H54 (cell line): ENCODE measurements around the gene ADGRL1.
"Not testable (repeated sequence)": the region's sequence is repeated elsewhere in the genome, so short reads cannot be mapped to it uniquely, and the experiment has no call there.

Source experiments
- DNase-seq: peaks from one replicate; pipeline ENCODE4 v3.0.0; 2011; ENCODE audit warnings: low spot score, mixed read lengths; ENCODE audit not compliant: insufficient read length
- FAIRE-seq: peaks from 3 replicates; lab custom pipeline; 2011; peaks lifted over from hg19 to GRCh38; lab: Jason Lieb, UNC
- POLR2A ChIP-seq: IDR thresholded peaks from 2 replicates; pipeline ENCODE4 v1.6.1; 2011; ENCODE audit warnings: low read depth, mild to moderate bottlenecking, low read length

ADGRL1 gene

GRCh38 chr19:14205452-14206287 is at the start of gene ADGRL1:
Gene ADGRL1 (minus strand): TSS chr19:14206169. CDS start chr19:14183602, 22,567 bp downstream.
- not testable (repeated sequence) for FAIRE-seq, DNase-seq

GRCh38 chr19:14255316-14255715 is 49.3 kb upstream of the ADGRL1 start:
- not testable (repeated sequence) for DNase-seq, FAIRE-seq

- not testable (repeated sequence) for FAIRE-seq, DNase-seq
These were observed 48.0 kb upstream of the ADGRL1 start for GRCh38 chr19:14253822-14254599.

GRCh38 chr19:14252136-14252535 is 46.2 kb upstream of the ADGRL1 start:
- FAIRE-seq, result not testable (repeated sequence)

DNA sequence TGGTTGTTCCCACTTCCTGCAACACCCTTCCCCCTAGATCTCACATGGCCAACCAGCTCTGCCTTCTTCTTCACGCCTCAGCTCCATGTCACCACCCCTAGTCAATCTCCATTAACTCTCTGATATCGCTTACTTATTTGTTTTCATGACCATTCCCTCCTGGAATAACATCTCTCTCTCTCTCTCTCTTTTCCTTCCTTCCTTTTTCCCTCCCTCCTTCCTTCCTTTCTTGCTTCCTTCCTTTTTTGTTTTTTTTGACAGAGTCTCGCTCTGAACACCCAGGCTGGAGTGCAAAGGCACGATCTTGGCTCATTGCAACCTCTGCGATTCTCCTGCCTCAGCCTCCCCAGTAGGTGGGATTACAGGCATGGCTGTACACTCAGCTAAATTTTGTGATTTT is 44.9 kb upstream of the ADGRL1 start:
- no peak for TF ChIP-seq POLR2A
- FAIRE-seq (no peak), DNase-seq (no peak)

More at GRCh38 chr19:14252136-14252535, 46.2 kb upstream of the ADGRL1 start:
- not testable (repeated sequence) for DNase-seq

GRCh38 chr19:14250315-14250714 is 44.3 kb upstream of the ADGRL1 start:
- DNase-seq, FAIRE-seq: not testable (repeated sequence)

DNA sequence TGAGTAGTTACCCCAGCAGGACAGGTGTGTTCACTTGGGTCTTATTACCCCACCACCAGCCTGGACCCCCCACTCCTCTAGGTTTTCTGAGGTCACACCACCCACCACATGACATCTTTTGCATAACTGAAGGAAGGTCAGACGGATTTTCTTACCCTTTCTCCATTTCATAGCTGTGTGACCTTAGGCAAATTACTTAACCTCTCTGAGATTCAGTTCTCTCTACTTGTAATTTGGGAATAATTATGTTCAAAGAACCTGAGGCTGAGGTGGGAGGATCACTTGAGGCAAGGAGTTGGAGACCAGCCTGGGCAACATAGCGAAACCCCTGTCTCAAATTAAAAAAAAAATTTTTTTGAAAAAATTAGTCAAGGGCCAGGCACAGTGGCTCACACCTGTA is 43.9 kb upstream of the ADGRL1 start:
- FAIRE-seq, DNase-seq: not testable (repeated sequence)

GRCh38 chr19:14249012-14249754 is 43.2 kb upstream of the ADGRL1 start:
- DNase-seq, FAIRE-seq: not testable (repeated sequence)

GRCh38 chr19:14248578-14249011 is 42.6 kb upstream of the ADGRL1 start:
- no peak for FAIRE-seq
- DNase-seq, result no peak
- no peak for TF ChIP-seq POLR2A

DNA sequence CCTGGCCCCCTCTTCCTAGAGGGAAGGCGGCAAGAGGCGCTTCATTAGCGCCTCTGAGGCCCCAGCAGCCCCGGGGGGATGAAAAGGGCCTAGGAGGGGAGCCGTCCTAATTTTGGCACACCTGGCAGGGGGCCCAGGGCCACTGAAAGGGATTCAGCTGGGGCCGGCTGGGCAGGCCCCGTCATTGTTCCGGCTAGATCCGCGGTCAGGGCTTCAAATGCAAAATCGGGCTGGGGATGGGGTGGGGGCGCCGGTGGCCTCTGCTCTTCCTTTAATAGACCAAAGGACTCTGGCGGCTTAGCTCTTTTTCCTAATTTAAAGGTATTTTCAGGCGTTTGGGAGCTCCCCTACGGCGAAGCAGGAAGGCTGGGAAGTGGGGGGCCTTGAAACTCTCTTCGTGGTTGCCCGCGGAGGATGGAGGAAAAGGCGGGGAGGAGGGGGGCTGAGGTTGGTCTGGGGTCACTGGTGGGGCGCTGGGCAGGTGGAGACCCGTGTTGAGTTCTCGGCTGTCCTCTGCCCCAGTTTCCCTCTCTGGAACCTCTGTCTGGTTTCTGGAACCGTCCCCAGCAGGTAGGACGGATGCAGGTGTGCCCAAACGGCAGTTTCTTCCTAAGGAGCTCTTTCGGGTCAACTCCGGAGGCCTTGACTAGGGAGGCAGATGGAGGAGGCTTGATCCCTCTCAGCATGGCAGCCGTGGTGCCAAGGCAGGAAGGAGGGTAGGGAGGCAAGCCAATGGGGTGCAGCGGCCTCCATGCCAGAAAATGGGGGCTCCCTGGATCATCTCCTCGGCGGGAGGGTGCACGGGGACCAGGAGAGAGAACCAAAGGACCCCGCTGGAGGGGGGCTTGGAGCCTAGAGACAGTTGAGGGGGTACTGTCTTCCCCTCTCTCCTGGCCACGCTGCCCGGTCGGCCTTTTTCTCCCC is 41.8 kb upstream of the ADGRL1 start:
- FAIRE-seq, DNase-seq: not testable (repeated sequence)

GRCh38 chr19:14247205-14247547 is 41.2 kb upstream of the ADGRL1 start:
- not testable (repeated sequence) for DNase-seq

DNA sequence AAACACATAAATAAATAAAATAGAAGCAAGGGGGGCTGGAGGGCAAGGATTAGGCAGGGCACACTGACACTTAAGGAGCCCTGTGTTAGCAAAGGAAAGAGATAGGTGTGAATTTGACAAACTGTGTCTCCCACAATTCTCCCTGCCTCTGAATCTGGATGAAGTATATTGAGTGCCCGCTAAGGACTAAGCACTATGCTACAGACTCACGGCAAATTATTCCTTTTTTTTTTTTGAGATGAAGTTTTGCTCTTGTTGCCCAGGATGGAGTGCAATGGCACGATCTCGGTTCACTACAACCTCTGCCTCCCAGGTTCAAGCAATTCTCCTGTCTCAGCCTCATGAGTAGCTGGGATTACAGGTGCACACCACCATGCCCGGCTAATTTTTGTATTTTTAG is 38.4 kb upstream of the ADGRL1 start:
- DNase-seq, FAIRE-seq: not testable (repeated sequence)

More at GRCh38 chr19:14247205-14247547, 41.2 kb upstream of the ADGRL1 start:
- not testable (repeated sequence) for FAIRE-seq

- not testable (repeated sequence) for DNase-seq, FAIRE-seq
These were observed 37.7 kb upstream of the ADGRL1 start for GRCh38 chr19:14243718-14244117.
